ENCODE measurements around the gene ORAI3.
"Not testable (repeated sequence)": the region's sequence is repeated elsewhere in the genome, so short reads cannot be mapped to it uniquely, and the experiment has no call there.

Gene ORAI3

GRCh38 chr16:30924076-30924912 is 24.6 kb upstream of the ORAI3 start:
- DNase-seq, result no peak

DNA sequence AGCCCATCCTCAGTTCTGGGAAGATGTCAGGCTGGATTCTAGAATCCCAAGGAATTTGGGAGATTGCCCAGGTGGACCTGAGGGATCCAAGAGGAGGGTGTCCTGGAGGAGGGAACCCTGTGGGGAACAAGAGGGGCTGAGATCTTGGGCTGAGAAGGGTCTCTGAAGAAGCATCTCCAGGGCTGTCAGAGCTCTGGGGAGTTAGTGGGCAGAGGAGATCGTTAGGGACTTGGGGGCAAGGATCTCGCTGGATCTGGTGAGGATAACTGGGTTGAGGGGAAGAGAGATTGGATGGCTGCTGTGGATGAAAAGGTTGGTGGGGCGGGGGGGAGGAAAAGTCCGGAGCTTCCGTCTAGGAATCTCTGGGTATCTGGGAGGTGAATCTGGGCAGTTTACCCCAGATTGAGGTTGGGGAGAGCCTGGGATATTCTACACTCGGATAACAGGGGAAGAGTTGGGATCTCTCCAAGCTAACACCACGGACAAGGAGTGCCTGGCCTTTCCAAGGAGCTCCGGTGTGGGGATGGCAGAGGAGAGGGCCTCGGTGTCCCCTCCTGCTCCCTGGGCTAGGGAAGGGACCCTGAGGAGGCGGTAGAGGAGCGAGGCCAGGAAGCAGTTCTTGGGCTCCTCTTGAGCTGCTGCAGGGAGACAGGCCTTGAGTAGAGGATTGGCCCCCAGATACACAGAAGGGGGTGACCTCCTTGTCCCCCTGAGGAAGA is 23.8 kb upstream of the ORAI3 start:
- no peak for DNase-seq

DNA sequence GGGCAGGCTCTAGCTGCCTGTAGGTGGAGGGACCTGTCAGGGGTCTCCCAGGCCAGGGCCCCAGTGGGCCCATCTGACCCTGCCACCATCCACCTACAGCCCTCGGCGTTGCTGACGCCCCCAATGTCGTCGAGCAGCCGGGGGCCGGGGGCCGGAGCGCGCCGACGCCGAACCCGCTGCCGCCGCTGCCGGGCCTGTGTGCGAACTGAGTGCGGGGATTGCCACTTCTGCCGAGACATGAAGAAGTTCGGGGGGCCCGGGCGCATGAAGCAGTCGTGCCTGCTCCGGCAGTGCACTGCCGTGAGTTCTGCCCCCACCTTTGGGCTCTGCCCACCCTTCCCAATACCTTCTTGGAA is 23.3 kb upstream of the ORAI3 start:
- no peak for DNase-seq

DNA sequence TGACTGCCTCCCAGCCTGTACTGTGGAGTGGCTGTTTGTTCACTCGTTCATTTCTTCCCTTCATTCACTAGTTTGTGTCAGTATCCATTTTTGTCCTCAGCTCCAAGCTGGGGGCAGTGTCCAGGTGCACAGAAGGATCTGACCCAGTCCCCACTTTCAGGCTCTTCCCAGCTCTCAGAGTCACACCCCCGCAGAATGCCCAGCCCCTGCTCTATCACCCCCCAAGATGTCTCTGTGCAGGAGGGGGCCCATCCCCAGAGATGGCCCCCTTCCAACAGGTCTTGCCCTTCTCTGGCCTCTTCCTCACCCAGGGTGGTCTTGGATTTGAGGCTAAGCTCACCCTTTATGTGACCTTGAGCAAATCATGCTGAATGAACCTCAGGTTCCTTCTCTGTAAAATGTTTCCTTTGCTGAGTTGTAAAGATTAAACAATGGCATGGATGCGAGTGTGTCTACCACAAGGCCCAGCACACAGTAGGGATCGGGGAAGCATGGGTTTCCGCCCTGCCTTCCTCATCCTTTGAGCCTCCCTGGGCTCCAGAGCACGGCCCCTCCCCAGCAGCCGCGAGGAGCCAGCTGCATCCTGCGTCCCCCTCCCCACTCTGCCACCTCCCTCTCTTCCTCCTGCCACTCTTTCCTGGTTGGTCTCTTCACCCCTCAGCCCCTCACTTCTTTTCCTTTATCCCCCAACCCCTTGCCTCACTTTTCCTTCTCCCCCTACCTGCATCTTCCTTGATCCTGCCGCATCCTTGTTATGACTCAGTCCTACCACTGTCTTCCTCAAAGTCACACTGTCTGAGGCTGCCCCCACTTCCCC is 22.7 kb upstream of the ORAI3 start:
- no peak for DNase-seq

DNA sequence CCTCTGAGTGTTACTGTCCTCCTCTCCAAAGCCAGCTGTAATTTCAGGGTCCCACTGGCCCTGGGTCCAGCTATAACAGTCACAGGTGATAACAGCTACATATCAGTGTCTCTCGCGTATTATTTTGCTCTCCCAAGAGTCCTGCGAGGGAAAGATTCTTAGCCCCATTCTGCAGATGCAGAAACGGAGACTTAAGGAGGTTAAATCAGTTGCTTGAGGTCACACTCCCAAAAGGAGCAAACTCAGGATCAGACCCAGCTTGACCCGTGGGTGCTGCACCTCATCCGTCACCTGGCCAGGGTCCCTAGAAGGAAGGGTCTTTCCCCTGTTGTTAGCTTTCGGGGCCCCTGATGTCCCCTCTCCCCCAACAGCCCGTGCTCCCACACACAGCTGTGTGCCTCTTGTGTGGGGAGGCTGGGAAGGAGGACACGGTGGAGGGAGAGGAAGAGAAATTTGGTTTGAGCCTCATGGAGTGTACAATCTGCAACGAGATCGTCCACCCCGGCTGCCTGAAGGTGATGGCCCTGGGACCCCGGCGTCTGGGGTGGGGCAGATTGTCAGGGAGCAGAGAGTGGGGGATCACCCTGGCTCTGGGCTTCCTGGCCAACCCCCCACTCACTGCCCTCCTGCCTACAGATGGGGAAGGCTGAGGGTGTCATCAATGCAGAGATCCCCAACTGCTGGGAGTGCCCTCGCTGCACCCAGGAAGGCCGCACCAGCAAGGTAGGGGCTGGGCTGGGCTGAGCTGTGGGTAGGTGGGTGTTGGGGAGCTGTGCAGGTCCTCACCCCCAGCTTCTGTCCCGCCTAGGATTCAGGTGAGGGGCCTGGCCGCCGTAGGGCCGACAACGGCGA is 21.7 kb upstream of the ORAI3 start:
- DNase-seq, result no peak

- peak; percentile 47 to 59 for DNase-seq
Observed at GRCh38 chr16:30927789-30928378, 21.0 kb upstream of the ORAI3 start.

- DNase-seq, result no peak
Observed at GRCh38 chr16:30928390-30928789, 20.5 kb upstream of the ORAI3 start.

GRCh38 chr16:30929167-30929566 is 19.7 kb upstream of the ORAI3 start:
- no peak for DNase-seq

GRCh38 chr16:30930160-30930571 is 18.7 kb upstream of the ORAI3 start:
- DNase-seq, result no peak

- no peak for DNase-seq
Observed at GRCh38 chr16:30931068-30931650, 17.7 kb upstream of the ORAI3 start.

DNA sequence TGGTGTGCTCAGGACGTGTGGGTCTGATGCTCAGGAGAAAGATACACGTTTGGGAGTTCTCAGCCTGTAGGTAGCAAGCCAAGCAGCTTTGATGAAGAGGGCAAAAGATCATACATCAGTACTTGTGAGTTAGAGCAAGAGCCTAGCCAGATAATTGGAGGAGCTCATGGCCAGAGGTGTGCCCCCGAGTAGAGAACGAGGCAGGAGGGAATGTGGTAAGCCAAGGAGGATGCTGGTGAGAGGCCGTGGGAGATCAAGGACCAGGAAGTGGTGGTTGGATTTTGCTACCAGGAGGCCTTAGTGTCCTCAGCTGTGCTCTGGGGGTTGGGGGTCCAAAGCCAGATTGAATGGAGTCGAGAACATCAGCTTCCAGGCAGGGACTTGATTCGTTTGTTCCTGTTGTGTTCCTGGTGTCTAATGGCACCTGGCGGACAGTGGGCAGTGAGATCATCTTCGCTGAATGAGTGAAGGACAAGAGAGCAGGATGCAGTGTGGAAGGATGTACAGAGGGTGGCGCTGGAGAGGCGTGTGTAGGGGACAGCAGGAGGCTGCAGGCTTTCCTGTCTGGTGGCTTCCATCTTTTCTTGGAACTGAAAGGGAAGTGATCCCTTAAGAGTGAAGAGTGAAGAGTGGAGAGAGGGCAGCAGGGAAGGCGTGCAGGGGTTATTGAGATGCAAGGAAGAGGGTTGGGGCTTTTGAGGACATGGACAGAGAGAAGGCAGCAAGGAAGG is 13.9 kb upstream of the ORAI3 start:
- peak; percentile 36 to 48 for DNase-seq

DNA sequence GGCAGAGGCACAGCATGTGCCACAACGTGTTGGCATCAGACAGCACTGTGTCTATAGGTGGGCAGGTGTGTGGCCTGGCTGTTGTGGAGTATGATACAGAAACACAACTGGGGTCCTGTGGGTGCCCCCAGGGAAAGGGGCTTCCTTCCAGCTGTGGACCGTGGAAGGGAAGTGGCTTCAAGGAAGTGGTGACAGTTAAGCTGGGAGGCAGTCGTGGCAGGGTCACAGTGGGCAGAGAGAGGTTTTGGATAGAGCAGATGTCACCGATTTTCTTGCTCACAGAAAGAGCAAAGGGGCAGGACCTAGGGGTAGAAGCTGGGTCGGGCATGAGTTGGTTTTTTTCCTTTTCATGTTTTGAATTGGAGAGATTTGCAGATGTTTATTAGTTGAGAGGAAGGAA is 11.2 kb upstream of the ORAI3 start:
- no peak for DNase-seq

- not testable (repeated sequence) for DNase-seq
Observed at GRCh38 chr16:30939571-30939970, 9.3 kb upstream of the ORAI3 start.

DNA sequence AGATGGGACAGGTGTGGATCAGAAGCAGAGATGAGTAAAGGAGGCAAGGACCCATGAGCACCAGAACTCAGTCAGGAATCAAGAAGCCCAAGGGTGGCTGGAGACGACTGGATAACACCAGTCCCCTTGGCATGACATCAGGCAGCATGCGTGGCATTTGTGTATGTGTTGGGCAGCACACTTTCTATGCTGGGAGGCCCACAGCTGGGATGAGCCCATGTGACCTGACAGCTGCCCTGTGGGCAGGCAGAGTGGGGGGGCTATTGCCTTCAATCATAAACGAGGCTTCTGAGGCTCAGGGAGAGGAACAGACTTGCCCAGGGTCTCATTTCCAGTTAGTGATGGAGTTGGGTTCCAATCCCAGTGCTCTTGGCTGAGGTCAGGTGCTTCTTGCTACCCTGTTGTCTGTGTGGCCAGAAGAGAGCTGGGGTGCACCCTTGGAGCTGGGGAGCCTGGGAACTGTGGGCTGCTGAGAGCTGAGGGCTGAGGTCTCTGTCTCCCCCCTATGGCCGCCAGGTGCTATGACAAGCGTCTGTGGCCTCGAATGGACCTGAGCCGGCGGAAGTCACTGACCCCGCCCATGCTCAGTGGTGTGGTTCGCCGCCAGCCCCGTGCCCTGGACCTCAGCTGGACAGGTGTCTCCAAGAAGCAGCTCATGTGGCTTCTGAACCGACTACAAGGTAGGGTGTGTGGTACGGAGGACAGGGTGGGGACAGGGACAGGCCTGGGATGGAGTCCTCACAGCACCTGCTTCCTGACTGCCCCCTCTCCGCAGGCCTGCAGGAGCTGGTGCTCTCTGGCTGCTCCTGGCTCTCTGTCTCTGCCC is 7.1 kb upstream of the ORAI3 start:
- DNase-seq, result peak; percentile 75 to 80

- DNase-seq, result no peak
Observed at GRCh38 chr16:30942426-30942806, 6.5 kb upstream of the ORAI3 start.

- no peak for DNase-seq
Observed at GRCh38 chr16:30944352-30944751, 4.5 kb upstream of the ORAI3 start.

GRCh38 chr16:30946671-30947540 is 2.0 kb upstream of the ORAI3 start:
- no peak for DNase-seq

DNA sequence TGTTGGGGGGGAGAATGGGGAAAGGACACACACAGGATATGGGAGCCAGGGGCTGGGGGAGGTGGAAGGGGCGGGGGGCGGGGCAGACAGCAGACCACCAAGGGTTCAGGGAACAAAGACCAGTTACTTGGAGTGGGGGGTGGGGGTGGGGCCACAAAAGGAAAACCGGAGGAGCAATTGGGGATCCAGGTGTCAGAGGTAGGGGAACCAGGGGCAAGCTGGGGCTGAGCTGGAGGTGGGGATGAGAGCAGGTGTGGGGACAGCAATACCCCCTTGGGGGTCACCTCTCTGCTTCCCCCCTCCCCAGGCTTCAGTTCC is 1.4 kb upstream of the ORAI3 start:
- DNase-seq, result no peak
